ENCODE measurements around the gene POMT2. TPM values are rescaled to one million over a fixed set of nuclear protein-coding genes. Genes with fewer than 3 reads are reported as not detected.

Gene POMT2
- total RNA-seq, 2 donors from 2014 or later: 16.1 to 33.1 TPM

Other genes with a start within 250 kb of the POMT2 start
- gene CIPC, start 222.6 kb downstream of the POMT2 start, total RNA-seq: 10 to 100 TPM; 11.8 to 19.6 TPM
- not detected for gene ZDHHC22, start 179.1 kb downstream of the POMT2 start, total RNA-seq
- gene TMEM63C, start 139.1 kb downstream of the POMT2 start, total RNA-seq: under 1 TPM; 0.12 to 0.84 TPM
- not detected for gene NGB, start 49.7 kb downstream of the POMT2 start, total RNA-seq
- 10 to 100 TPM in 1 of 2 donors, 1 to 10 TPM in 1; 6.5 to 11.6 TPM for gene GSTZ1, start 153 bp upstream of the POMT2 start, total RNA-seq
- gene TMED8, start 56.2 kb upstream of the POMT2 start, total RNA-seq: 10 to 100 TPM; 23.3 to 25.0 TPM
- gene SAMD15, start 56.5 kb upstream of the POMT2 start, total RNA-seq: under 1 TPM; 0.43 to 0.50 TPM
- gene NOXRED1, start 102.6 kb upstream of the POMT2 start, total RNA-seq: 1 to 10 TPM in 1 of 2 donors, under 1 TPM in 1; 0.45 to 1.3 TPM
- 10 to 100 TPM; 19.0 to 22.0 TPM for gene VIPAS39, start 136.7 kb upstream of the POMT2 start, total RNA-seq
- gene AHSA1, start 137.2 kb upstream of the POMT2 start, total RNA-seq: 100 to 1,000 TPM; 214 to 245 TPM
- under 1 TPM; 0.14 to 0.36 TPM for gene ISM2, start 177.9 kb upstream of the POMT2 start, total RNA-seq